Activated CD4-positive, alpha-beta memory T cell treated with anti-CD3 and anti-CD28 coated beads for 36 hours (primary cell): Measurements from ENCODE around the gene ACOT6. TPM values are rescaled to one million over a fixed set of nuclear protein-coding genes. Genes with fewer than 3 reads are reported as not detected.
"Not testable (repeated sequence)": the region's sequence is repeated elsewhere in the genome, so short reads cannot be mapped to it uniquely, and the experiment has no call there.

Source experiments
- CTCF ChIA-PET: fragments of 350-600 bp; sonication (Branson Sonifier 250); formaldehyde crosslinking; loops from one replicate; lab custom pipeline; 2021; ENCODE audit warnings: antibody characterized with exemption, inconsistent platforms; lab: Charles Lee
- POLR2A ChIA-PET: fragments of 350-600 bp; sonication (Branson Sonifier 250); formaldehyde crosslinking; loops from one replicate; lab custom pipeline; 2021; ENCODE audit warnings: antibody characterized with exemption; lab: Charles Lee
- DNase-seq: peaks from one replicate; pipeline ENCODE4 v3.0.0-alpha.2; 2020
- H3K27ac Mint-ChIP-seq: one replicate; pipeline ENCODE4 v1.8.0; 2021; ENCODE audit warnings: mixed read lengths
- H3K27me3 Mint-ChIP-seq: one replicate; pipeline ENCODE4 v1.8.0; 2021; ENCODE audit warnings: mixed read lengths
- H3K36me3 Mint-ChIP-seq: one replicate; pipeline ENCODE4 v1.8.0; 2021; ENCODE audit warnings: mixed read lengths
- H3K4me1 Mint-ChIP-seq: one replicate; pipeline ENCODE4 v1.8.0; 2021; ENCODE audit warnings: low read depth, mixed read lengths
- H3K4me3 Mint-ChIP-seq: one replicate; pipeline ENCODE4 v1.8.0; 2021; ENCODE audit warnings: mild to moderate bottlenecking, mixed read lengths
- H3K9me3 Mint-ChIP-seq: one replicate; pipeline ENCODE4 v1.8.0; 2021; ENCODE audit warnings: mixed read lengths
- intact Hi-C: fragments of 100-400 bp; cut with micrococcal nuclease; formaldehyde crosslinking; loops from one replicate; pipeline ENCODE4 v1.15.1; 2023
- total RNA-seq, 2 experiments: library from RNA; stranded (reverse); gene quantifications; one replicate each; pipeline ENCODE4 v1.2.3, GENCODE V29; 2021

ACOT6 gene
- total RNA-seq, 2 experiments from 2014 or later = not detected

- H3K4me3 Mint-ChIP-seq, CTCF ChIA-PET, POLR2A ChIA-PET, DNase-seq, intact Hi-C loops, H3K4me1 Mint-ChIP-seq, H3K9me3 Mint-ChIP-seq, H3K27me3 Mint-ChIP-seq, H3K36me3 Mint-ChIP-seq, H3K27ac Mint-ChIP-seq: not testable (repeated sequence)
Measured at GRCh38 chr14:73659202-73659601, 46.9 kb downstream of the ACOT6 start.

GRCh38 chr14:73660511-73660910, 48.2 kb downstream of the ACOT6 start:
- POLR2A ChIA-PET = interaction anchor here (0.6 kb wide), 1 partner anchor 18 kb away, joined by 3 read pairs; no protein-coding TSS in a partner anchor
- H3K9me3 Mint-ChIP-seq = no peaks in the 10 kb centered on the region
- CTCF ChIA-PET = interaction anchor here (0.9 kb wide), 1 partner anchor 16 kb away, joined by 3 read pairs; no protein-coding TSS in a partner anchor
- no peaks in the 10 kb centered on the region for H3K27me3 Mint-ChIP-seq
- H3K4me1 Mint-ChIP-seq = no peaks in the 10 kb centered on the region
- no peak for DNase-seq
- H3K4me3 Mint-ChIP-seq = no peak overlapping the region
- peaks cover 3% of the 10 kb centered on the region for H3K36me3 Mint-ChIP-seq
- intact Hi-C loops = loop anchor here (5.0 kb wide), 1 partner anchor 52 kb away; the partner anchor contains the start of gene PNMA1
- no peak overlapping the region for H3K27ac Mint-ChIP-seq

GRCh38 chr14:73661872-73662271, 49.6 kb downstream of the ACOT6 start:
- no peaks in the 10 kb centered on the region for H3K9me3 Mint-ChIP-seq
- H3K4me1 Mint-ChIP-seq = no peaks in the 10 kb centered on the region
- H3K27me3 Mint-ChIP-seq = no peaks in the 10 kb centered on the region
- intact Hi-C loops = loop anchor here (5.0 kb wide), 1 partner anchor 50 kb away; the partner anchor contains the start of gene PNMA1
- POLR2A ChIA-PET = no interaction called here
- no peak overlapping the region for H3K27ac Mint-ChIP-seq
- CTCF ChIA-PET = interaction anchor here (0.7 kb wide), 1 partner anchor 137 kb away, joined by 3 read pairs; no protein-coding TSS in a partner anchor
- H3K36me3 Mint-ChIP-seq = peaks cover 3% of the 10 kb centered on the region
- no peak for DNase-seq
- H3K4me3 Mint-ChIP-seq = no peak overlapping the region

- Mint-ChIP-seq H3K27ac (no peak overlapping the region), H3K27me3 (no peaks in the 10 kb centered on the region), H3K4me1 (no peaks in the 10 kb centered on the region), H3K36me3 (peaks cover 3% of the 10 kb centered on the region), H3K9me3 (no peaks in the 10 kb centered on the region), H3K4me3 (no peak overlapping the region)
- CTCF ChIA-PET = interaction anchor here (0.6 kb wide), 1 partner anchor 273 kb away, joined by 3 read pairs; no protein-coding TSS in a partner anchor
- POLR2A ChIA-PET = no interaction called here
- intact Hi-C loops = loop anchor here (5.0 kb wide), 1 partner anchor 50 kb away; the partner anchor contains the start of gene PNMA1
- no peak for DNase-seq
Measured at GRCh38 chr14:73662487-73662943, 50.2 kb downstream of the ACOT6 start.

GRCh38 chr14:73663548-73664212, 51.4 kb downstream of the ACOT6 start:
- CTCF ChIA-PET = no interaction called here
- Mint-ChIP-seq H3K4me1 (no peaks in the 10 kb centered on the region), H3K27me3 (no peaks in the 10 kb centered on the region), H3K9me3 (no peaks in the 10 kb centered on the region), H3K36me3 (peaks cover 3% of the 10 kb centered on the region), H3K27ac (no peak overlapping the region), H3K4me3 (no peak overlapping the region)
- POLR2A ChIA-PET = no interaction called here
- intact Hi-C loops = loop anchor here (5.0 kb wide), 1 partner anchor 49 kb away; the partner anchor contains the start of gene PNMA1
- no peak for DNase-seq

- POLR2A ChIA-PET = interaction anchor here (0.6 kb wide), 1 partner anchor 1518 kb away, joined by 3 read pairs; no protein-coding TSS in a partner anchor
Measured at GRCh38 chr14:73665130-73665529, 52.8 kb downstream of the ACOT6 start.

GRCh38 chr14:73666583-73666982, 54.3 kb downstream of the ACOT6 start:
- POLR2A ChIA-PET = no interaction called here
- CTCF ChIA-PET = no interaction called here
- peaks cover 3% of the 10 kb centered on the region for H3K36me3 Mint-ChIP-seq

More at GRCh38 chr14:73665130-73665529, 52.8 kb downstream of the ACOT6 start:
- intact Hi-C loops = no loop called here
- Mint-ChIP-seq H3K27ac (no peak overlapping the region), H3K36me3 (peaks cover 3% of the 10 kb centered on the region), H3K4me1 (no peaks in the 10 kb centered on the region), H3K4me3 (no peak overlapping the region), H3K9me3 (no peaks in the 10 kb centered on the region), H3K27me3 (no peaks in the 10 kb centered on the region)
- DNase-seq = no peak
- CTCF ChIA-PET = no interaction called here

GRCh38 chr14:73667854-73668253, 55.5 kb downstream of the ACOT6 start:
- Mint-ChIP-seq H3K4me1 (no peaks in the 10 kb centered on the region), H3K27me3 (no peaks in the 10 kb centered on the region), H3K9me3 (no peaks in the 10 kb centered on the region), H3K27ac (no peak overlapping the region), H3K36me3 (peaks cover 3% of the 10 kb centered on the region), H3K4me3 (no peak overlapping the region)
- DNase-seq = no peak
- intact Hi-C loops = no loop called here
- ChIA-PET POLR2A (no interaction called here), CTCF (no interaction called here)

More at GRCh38 chr14:73666583-73666982, 54.3 kb downstream of the ACOT6 start:
- no peak overlapping the region for H3K27ac Mint-ChIP-seq
- H3K9me3 Mint-ChIP-seq = no peaks in the 10 kb centered on the region
- H3K4me3 Mint-ChIP-seq = no peak overlapping the region
- no peaks in the 10 kb centered on the region for H3K27me3 Mint-ChIP-seq
- DNase-seq = no peak
- intact Hi-C loops = no loop called here
- no peaks in the 10 kb centered on the region for H3K4me1 Mint-ChIP-seq

Other genes with a start within 250 kb of the ACOT6 start
- 10 to 100 TPM; 45.0 to 46.9 TPM for gene NUMB, start 154.0 kb upstream of the ACOT6 start, total RNA-seq
- gene RIOX1, start 121.6 kb upstream of the ACOT6 start, total RNA-seq = 10 to 100 TPM; 13.9 to 15.5 TPM
- gene ACOT1, start 75.4 kb upstream of the ACOT6 start, total RNA-seq = 1 to 10 TPM in 1 of 2 experiments, under 1 TPM in 1; 0.80 to 1.2 TPM
- gene HEATR4, start 53.6 kb upstream of the ACOT6 start, total RNA-seq = under 1 TPM in 1 of 2 experiments, not detected in 1; 0.19 TPM
- gene ACOT2, start 43.3 kb upstream of the ACOT6 start, total RNA-seq = 1 to 10 TPM; 4.8 TPM
- gene ACOT4, start 20.6 kb upstream of the ACOT6 start, total RNA-seq = 1 to 10 TPM; 3.2 to 3.3 TPM
- 1 to 10 TPM; 4.1 to 6.2 TPM for gene DNAL1, start 32.5 kb downstream of the ACOT6 start, total RNA-seq
- gene PNMA1, start 101.9 kb downstream of the ACOT6 start, total RNA-seq = 10 to 100 TPM; 28.2 to 28.3 TPM
- gene PTGR2, start 239.3 kb downstream of the ACOT6 start, total RNA-seq = 10 to 100 TPM in 1 of 2 experiments, 1 to 10 TPM in 1; 9.9 to 10.3 TPM